T-helper 2 cell treated with Interferon-gamma antibody and Interleukin-4, amounts not matched to agents 5 μg/mL and 100 μg/mL, for 36 hours (primary cell): ENCODE measurements around the gene GPER1.
A peak's percentile ranks its signal among the peaks of the same experiment; 100 is the strongest.

ENCODE experiments used
- DNase-seq: peaks from one replicate; pipeline ENCODE4 v3.0.0; 2021; ENCODE audit warnings: low spot score
- H3K27ac Mint-ChIP-seq: one replicate; pipeline ENCODE4 v1.8.0; 2021; ENCODE audit warnings: mild to moderate bottlenecking, mixed read lengths
- H3K27me3 Mint-ChIP-seq: one replicate; pipeline ENCODE4 v1.8.0; 2021; ENCODE audit warnings: low read depth, mixed read lengths
- H3K36me3 Mint-ChIP-seq: one replicate; pipeline ENCODE4 v1.8.0; 2021; ENCODE audit warnings: low read depth, mixed read lengths
- H3K4me1 Mint-ChIP-seq: one replicate; pipeline ENCODE4 v1.8.0; 2021; ENCODE audit warnings: low read depth, mixed read lengths
- H3K4me3 Mint-ChIP-seq: one replicate; pipeline ENCODE4 v1.8.0; 2022; ENCODE audit warnings: mild to moderate bottlenecking, moderate library complexity, mixed read lengths
- H3K9me3 Mint-ChIP-seq: one replicate; pipeline ENCODE4 v1.8.0; 2021; ENCODE audit warnings: mixed read lengths

GPER1 gene

DNA sequence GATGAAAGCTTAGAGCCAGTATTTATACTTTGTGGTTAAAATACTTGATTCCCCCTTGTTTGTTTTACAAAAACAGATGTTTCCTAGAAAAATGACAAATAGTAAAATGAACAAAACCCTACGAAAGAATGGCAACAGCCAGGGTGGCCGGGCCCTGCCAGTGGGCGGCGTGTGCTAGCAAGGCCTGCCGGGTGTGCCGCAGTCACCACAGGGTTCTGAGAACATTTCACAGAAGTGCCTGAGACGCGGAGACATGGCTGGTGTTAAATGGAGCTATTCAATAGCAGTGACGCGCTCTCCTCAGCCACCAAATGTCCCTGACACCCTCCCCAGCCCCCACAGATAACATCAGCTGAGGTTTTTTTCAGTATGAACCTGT is 29.1 kb upstream of the GPER1 start:
- Mint-ChIP-seq H3K4me1 (peaks cover 18% of the 10 kb centered on the region), H3K36me3 (peaks cover 12% of the 10 kb centered on the region), H3K9me3 (no peaks in the 10 kb centered on the region), H3K27ac (peak overlapping the region; percentile 72), H3K4me3 (peak overlapping the region; percentile 29), H3K27me3 (no peaks in the 10 kb centered on the region)
- no peak for DNase-seq

GRCh38 chr7:1059200-1060091 is 28.5 kb upstream of the GPER1 start:
- H3K27me3 Mint-ChIP-seq = no peaks in the 10 kb centered on the region
- no peak for DNase-seq
- no peak overlapping the region for H3K4me3 Mint-ChIP-seq

GRCh38 chr7:1060315-1061072 is 27.4 kb upstream of the GPER1 start:
- DNase-seq = no peak
- Mint-ChIP-seq H3K9me3 (no peaks in the 10 kb centered on the region), H3K4me3 (no peak overlapping the region), H3K36me3 (peaks cover 7% of the 10 kb centered on the region), H3K27ac (no peak overlapping the region), H3K27me3 (no peaks in the 10 kb centered on the region), H3K4me1 (peaks cover 15% of the 10 kb centered on the region)

More at GRCh38 chr7:1059200-1060091, 28.5 kb upstream of the GPER1 start:
- Mint-ChIP-seq H3K9me3 (no peaks in the 10 kb centered on the region), H3K36me3 (peaks cover 10% of the 10 kb centered on the region), H3K4me1 (peaks cover 15% of the 10 kb centered on the region), H3K27ac (peak overlapping the region; percentile 72)

GRCh38 chr7:1061180-1061579 is 26.7 kb upstream of the GPER1 start:
- DNase-seq = no peak
- H3K36me3 Mint-ChIP-seq = peaks cover 7% of the 10 kb centered on the region
- peaks cover 14% of the 10 kb centered on the region for H3K4me1 Mint-ChIP-seq
- no peak overlapping the region for H3K4me3 Mint-ChIP-seq
- no peaks in the 10 kb centered on the region for H3K27me3 Mint-ChIP-seq
- no peaks in the 10 kb centered on the region for H3K9me3 Mint-ChIP-seq
- H3K27ac Mint-ChIP-seq = no peak overlapping the region

- H3K9me3 Mint-ChIP-seq = no peaks in the 10 kb centered on the region
- H3K27me3 Mint-ChIP-seq = no peaks in the 10 kb centered on the region
- H3K4me1 Mint-ChIP-seq = peaks cover 14% of the 10 kb centered on the region
- H3K4me3 Mint-ChIP-seq = no peak overlapping the region
- no peak overlapping the region for H3K27ac Mint-ChIP-seq
- H3K36me3 Mint-ChIP-seq = peaks cover 7% of the 10 kb centered on the region
- no peak for DNase-seq
These were observed 25.3 kb upstream of the GPER1 start for GRCh38 chr7:1062296-1063294.

GRCh38 chr7:1063361-1063760 is 24.6 kb upstream of the GPER1 start:
- Mint-ChIP-seq H3K27me3 (no peaks in the 10 kb centered on the region), H3K4me1 (peaks cover 14% of the 10 kb centered on the region), H3K36me3 (peaks cover 5% of the 10 kb centered on the region), H3K4me3 (no peak overlapping the region), H3K27ac (no peak overlapping the region), H3K9me3 (no peaks in the 10 kb centered on the region)
- no peak for DNase-seq

DNA sequence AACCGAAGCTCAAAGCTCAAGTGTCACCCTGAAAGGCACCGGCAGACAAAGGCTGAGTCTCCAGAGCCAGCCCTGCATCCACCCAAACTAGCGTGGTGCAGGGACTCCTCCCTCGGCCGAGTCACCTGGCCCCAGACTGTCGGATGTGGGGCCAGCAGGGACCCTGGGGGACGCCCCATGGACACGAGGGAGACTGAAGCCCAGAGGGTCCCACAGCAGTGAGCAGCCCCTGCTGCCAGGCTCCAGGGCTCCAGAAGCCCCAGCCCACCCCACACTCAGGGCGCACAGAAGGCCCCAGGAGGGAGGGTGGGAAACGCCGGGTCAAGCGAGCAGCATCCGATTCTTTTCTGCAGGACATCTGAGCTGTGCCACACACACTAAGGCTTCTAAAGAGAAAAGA is 23.3 kb upstream of the GPER1 start:
- Mint-ChIP-seq H3K36me3 (no peaks in the 10 kb centered on the region), H3K4me1 (peaks cover 5% of the 10 kb centered on the region), H3K27ac (no peak overlapping the region), H3K9me3 (no peaks in the 10 kb centered on the region), H3K27me3 (no peaks in the 10 kb centered on the region), H3K4me3 (no peak overlapping the region)
- DNase-seq = no peak

DNA sequence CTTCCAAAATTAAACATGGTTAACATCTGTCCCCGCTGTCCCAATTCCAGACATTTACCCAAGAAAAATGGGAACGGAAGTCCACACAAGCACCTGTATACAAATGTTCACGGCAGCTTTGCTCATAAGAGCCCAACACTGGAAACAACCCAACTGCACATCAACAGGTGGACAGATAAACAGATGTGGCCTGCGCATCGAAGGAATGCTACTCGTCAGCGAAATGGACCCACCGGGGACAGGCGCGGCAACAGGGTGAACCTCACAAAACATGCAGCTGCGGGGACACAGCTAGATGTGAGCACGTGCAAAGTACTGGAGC is 22.7 kb upstream of the GPER1 start:
- H3K9me3 Mint-ChIP-seq = no peaks in the 10 kb centered on the region
- H3K4me3 Mint-ChIP-seq = peak overlapping the region; percentile 55
- H3K27ac Mint-ChIP-seq = no peak overlapping the region
- no peak for DNase-seq
- peaks cover 5% of the 10 kb centered on the region for H3K4me1 Mint-ChIP-seq
- no peaks in the 10 kb centered on the region for H3K27me3 Mint-ChIP-seq
- no peaks in the 10 kb centered on the region for H3K36me3 Mint-ChIP-seq

GRCh38 chr7:1065585-1066241 is 22.2 kb upstream of the GPER1 start:
- Mint-ChIP-seq H3K4me1 (peaks cover 5% of the 10 kb centered on the region), H3K4me3 (peak overlapping the region; percentile 55), H3K36me3 (no peaks in the 10 kb centered on the region), H3K9me3 (peaks cover 4% of the 10 kb centered on the region), H3K27me3 (no peaks in the 10 kb centered on the region), H3K27ac (no peak overlapping the region)
- DNase-seq = peak; percentile 76

GRCh38 chr7:1066242-1066588 is 21.7 kb upstream of the GPER1 start:
- Mint-ChIP-seq H3K9me3 (peaks cover 4% of the 10 kb centered on the region), H3K36me3 (no peaks in the 10 kb centered on the region), H3K27ac (no peak overlapping the region), H3K4me3 (no peak overlapping the region), H3K27me3 (no peaks in the 10 kb centered on the region), H3K4me1 (peaks cover 5% of the 10 kb centered on the region)
- no peak for DNase-seq

GRCh38 chr7:1068013-1068412 is 19.9 kb upstream of the GPER1 start:
- Mint-ChIP-seq H3K27me3 (no peaks in the 10 kb centered on the region), H3K36me3 (no peaks in the 10 kb centered on the region), H3K9me3 (peaks cover 4% of the 10 kb centered on the region), H3K27ac (no peak overlapping the region), H3K4me1 (peaks cover 5% of the 10 kb centered on the region), H3K4me3 (no peak overlapping the region)
- no peak for DNase-seq

DNA sequence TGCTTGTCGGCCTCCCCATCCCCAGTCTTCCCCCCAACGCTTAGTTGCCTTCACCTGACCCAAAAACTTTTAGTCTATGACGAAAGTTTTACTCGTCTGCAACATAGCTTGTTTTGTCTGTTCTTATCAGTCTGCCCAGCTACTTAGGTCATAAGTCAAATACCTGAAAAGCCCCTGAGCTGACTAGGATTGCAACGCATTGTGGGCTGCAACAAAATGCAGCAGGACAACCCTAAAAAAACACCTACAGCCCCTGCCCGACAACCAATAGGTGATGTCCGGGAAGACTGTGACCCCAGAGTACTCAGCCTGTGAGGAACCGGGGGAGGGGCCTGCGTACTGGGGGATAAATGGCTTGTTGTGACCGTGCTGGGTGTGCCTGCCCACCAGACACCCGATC is 19.3 kb upstream of the GPER1 start:
- no peak for DNase-seq
- no peaks in the 10 kb centered on the region for H3K36me3 Mint-ChIP-seq
- peaks cover 4% of the 10 kb centered on the region for H3K9me3 Mint-ChIP-seq
- H3K27ac Mint-ChIP-seq = no peak overlapping the region
- H3K27me3 Mint-ChIP-seq = no peaks in the 10 kb centered on the region
- H3K4me3 Mint-ChIP-seq = no peak overlapping the region
- peaks cover 5% of the 10 kb centered on the region for H3K4me1 Mint-ChIP-seq

DNA sequence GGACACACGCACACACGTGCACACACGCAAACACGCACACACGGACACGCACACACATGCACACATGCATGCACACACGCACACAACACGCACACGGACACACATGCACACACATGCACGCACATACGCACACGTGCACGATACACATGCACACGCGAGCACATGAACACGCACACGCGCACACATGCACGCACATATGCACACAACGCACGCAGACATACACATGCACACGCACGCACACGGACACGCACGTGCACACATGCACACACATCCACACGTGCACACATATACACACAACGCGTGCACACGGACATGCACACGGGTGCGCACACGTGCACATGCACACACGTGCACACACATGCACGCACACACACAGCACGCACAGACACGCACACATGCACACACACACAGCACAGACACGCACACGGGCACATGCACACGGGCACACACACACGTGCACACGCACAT is 17.3 kb upstream of the GPER1 start:
- H3K36me3 Mint-ChIP-seq = no peaks in the 10 kb centered on the region
- no peak overlapping the region for H3K27ac Mint-ChIP-seq
- no peak overlapping the region for H3K4me3 Mint-ChIP-seq
- peaks cover 2% of the 10 kb centered on the region for H3K4me1 Mint-ChIP-seq
- H3K9me3 Mint-ChIP-seq = peaks cover 4% of the 10 kb centered on the region
- DNase-seq = no peak
- no peaks in the 10 kb centered on the region for H3K27me3 Mint-ChIP-seq
